Gastrocnemius medialis (tissue), 4 donors: ENCODE data around the gene SRP68.

Experiments used
- POLR2A ChIP-seq, 2 donors: fragments of 450-650 bp; IDR thresholded peaks; one replicate each; pipeline ENCODE4 v1.6.1; 2017; ENCODE audit warnings: antibody characterized with exemption in 2 of 2, mild to moderate bottlenecking in 2 of 2, moderate library complexity in 2 of 2
- TF ChIP-seq, protein P1 (sequence below), 5 experiments: fragments of 450-650 bp in 3 of 5; fragments of 200-600 bp in 2 of 5; sonication (generic) in 2 of 5; IDR thresholded peaks in 4 of 5; conservative IDR thresholded peaks in 1 of 5; 1 replicate in 4 of 5; 2 replicates in 1 of 5; pipeline ENCODE4 v1.5.1; 2016 to 2019; ENCODE audit warnings: antibody characterized with exemption in 5 of 5, mild to moderate bottlenecking in 3 of 5, moderate library complexity in 3 of 5

DNA sequence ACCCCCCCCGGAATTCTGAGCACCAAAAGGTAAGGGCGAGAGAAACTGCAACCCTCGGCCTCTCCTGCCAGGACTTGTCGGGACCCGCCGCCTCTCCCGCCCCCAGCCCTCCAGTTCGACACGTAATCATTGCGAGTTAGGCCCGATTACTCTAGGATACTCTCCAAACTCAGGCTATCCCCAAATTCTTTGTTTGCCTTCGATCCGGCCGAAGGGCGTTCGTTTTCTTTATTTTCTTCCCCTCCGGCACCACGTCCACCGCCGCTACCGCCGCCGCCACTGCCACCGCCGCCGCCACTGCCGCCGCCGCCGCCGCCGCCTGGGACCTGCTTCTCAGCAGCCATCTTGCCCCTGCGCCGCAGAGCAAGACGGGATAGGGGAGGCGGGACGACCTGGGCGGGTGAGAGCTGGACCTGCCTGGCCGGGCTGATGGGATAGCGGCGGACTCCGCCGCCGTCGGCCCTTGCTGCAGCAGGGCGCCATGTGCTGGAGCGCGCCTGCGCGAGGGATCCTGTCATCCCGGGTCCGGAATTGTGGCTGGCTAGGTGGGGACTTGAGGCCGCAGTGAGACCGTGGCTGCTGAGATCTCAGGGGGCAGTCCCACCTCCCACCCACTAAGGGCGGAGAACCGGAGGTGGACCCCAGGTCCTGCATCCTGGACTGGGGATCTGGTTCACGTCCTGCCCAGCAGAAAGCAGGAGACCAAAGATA, at the start of gene SRP68:
- TF ChIP-seq, protein P1, sequence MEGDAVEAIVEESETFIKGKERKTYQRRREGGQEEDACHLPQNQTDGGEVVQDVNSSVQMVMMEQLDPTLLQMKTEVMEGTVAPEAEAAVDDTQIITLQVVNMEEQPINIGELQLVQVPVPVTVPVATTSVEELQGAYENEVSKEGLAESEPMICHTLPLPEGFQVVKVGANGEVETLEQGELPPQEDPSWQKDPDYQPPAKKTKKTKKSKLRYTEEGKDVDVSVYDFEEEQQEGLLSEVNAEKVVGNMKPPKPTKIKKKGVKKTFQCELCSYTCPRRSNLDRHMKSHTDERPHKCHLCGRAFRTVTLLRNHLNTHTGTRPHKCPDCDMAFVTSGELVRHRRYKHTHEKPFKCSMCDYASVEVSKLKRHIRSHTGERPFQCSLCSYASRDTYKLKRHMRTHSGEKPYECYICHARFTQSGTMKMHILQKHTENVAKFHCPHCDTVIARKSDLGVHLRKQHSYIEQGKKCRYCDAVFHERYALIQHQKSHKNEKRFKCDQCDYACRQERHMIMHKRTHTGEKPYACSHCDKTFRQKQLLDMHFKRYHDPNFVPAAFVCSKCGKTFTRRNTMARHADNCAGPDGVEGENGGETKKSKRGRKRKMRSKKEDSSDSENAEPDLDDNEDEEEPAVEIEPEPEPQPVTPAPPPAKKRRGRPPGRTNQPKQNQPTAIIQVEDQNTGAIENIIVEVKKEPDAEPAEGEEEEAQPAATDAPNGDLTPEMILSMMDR (IDR thresholded peaks at IDR 0.05 in 4 of 5, conservative IDR thresholded peaks at IDR 0.05 in 1 of 5) = no peak
- TF ChIP-seq POLR2A (IDR thresholded peaks at IDR 0.05) = peak; percentile 65 to 80
